Peyer's patch (tissue), 4 donors: Measurements from ENCODE around the gene NCKAP5. TPM values are rescaled to one million over a fixed set of nuclear protein-coding genes. Genes with fewer than 3 reads are reported as not detected.

Source experiments
- DNase-seq, 3 donors: peaks; one replicate each; pipeline ENCODE4 v3.0.0-alpha.2; 2017 to 2019
- H3K27ac ChIP-seq, 4 donors: fragments of 200-600 bp; sonication (generic); one replicate each; pipeline ENCODE4 v1.5.1; 2016 to 2019
- H3K27me3 ChIP-seq, 2 donors: fragments of 200-600 bp; sonication (generic); one replicate each; pipeline ENCODE4 v1.5.1; 2019
- H3K36me3 ChIP-seq, 3 donors: fragments of 200-600 bp; sonication (generic); one replicate each; pipeline ENCODE4 v1.5.1; 2016 to 2019
- H3K4me1 ChIP-seq, 4 donors: fragments of 200-600 bp; sonication (generic); one replicate each; pipeline ENCODE4 v1.5.1; 2016 to 2019
- H3K4me3 ChIP-seq, 4 donors: fragments of 200-600 bp; sonication (generic); 1 replicate in 3 of 4; 2 replicates in 1 of 4; pipeline ENCODE4 v1.5.1; 2016 to 2019; ENCODE audit warnings: mild to moderate bottlenecking in 1 of 4
- H3K9me3 ChIP-seq, 4 donors: fragments of 200-600 bp; sonication (generic); one replicate each; pipeline ENCODE4 v1.5.1; 2016 to 2019; ENCODE audit warnings: mild to moderate bottlenecking in 1 of 4
- CTCF ChIP-seq, 6 experiments: fragments of 450-650 bp in 4 of 6; fragments of 200-600 bp in 2 of 6; sonication (generic) in 1 of 6; IDR thresholded peaks; one replicate each; pipeline ENCODE4 v1.5.1; 2017 to 2019; ENCODE audit warnings: antibody characterized with exemption in 6 of 6, mild to moderate bottlenecking in 3 of 6, moderate library complexity in 1 of 6
- POLR2A ChIP-seq, 2 donors: fragments of 450-650 bp; IDR thresholded peaks; one replicate each; pipeline ENCODE4 v1.5.1; 2017; ENCODE audit warnings: antibody characterized with exemption in 2 of 2, mild to moderate bottlenecking in 2 of 2, moderate library complexity in 2 of 2
- total RNA-seq, 4 donors: library from RNA; depleted of rRNA; stranded (reverse); fragments of >200 nt; gene quantifications; one replicate each; pipeline ENCODE4 v1.1.0, GENCODE V29; 2016

Gene NCKAP5
- total RNA-seq, 4 donors from 2014 or later: 9.1 to 28.5 (median 22.5) TPM

- H3K4me1 ChIP-seq: no peaks in the 10 kb centered on the region
- no peaks in the 10 kb centered on the region for H3K9me3 ChIP-seq
- no peaks in the 10 kb centered on the region for H3K36me3 ChIP-seq
- H3K27ac ChIP-seq: no peak overlapping the region
- H3K4me3 ChIP-seq: no peak overlapping the region
- DNase-seq: no peak
- TF ChIP-seq POLR2A (IDR thresholded peaks at IDR 0.05): no peak
- no peak for TF ChIP-seq CTCF (IDR thresholded peaks at IDR 0.05)
- H3K27me3 ChIP-seq: no peaks in the 10 kb centered on the region
Measured at GRCh38 chr2:133489146-133489545, 79.1 kb downstream of the NCKAP5 start.

GRCh38 chr2:133486771-133487191 lies 81.5 kb downstream of the NCKAP5 start:
- Histone ChIP-seq H3K27me3 (no peaks in the 10 kb centered on the region), H3K36me3 (no peaks in the 10 kb centered on the region), H3K9me3 (no peaks in the 10 kb centered on the region), H3K27ac (no peak overlapping the region), H3K4me1 (no peaks in the 10 kb centered on the region), H3K4me3 (no peak overlapping the region)
- TF ChIP-seq POLR2A (IDR thresholded peaks at IDR 0.05) (no peak), CTCF (IDR thresholded peaks at IDR 0.05) (no peak)
- no peak for DNase-seq

GRCh38 chr2:133485868-133486267 lies 82.4 kb downstream of the NCKAP5 start:
- Histone ChIP-seq H3K27ac (no peak overlapping the region), H3K9me3 (no peaks in the 10 kb centered on the region), H3K27me3 (no peaks in the 10 kb centered on the region), H3K4me3 (no peak overlapping the region), H3K4me1 (no peaks in the 10 kb centered on the region), H3K36me3 (no peaks in the 10 kb centered on the region)
- no peak for DNase-seq
- TF ChIP-seq POLR2A (IDR thresholded peaks at IDR 0.05) (no peak), CTCF (IDR thresholded peaks at IDR 0.05) (no peak)

GRCh38 chr2:133484784-133485183 lies 83.5 kb downstream of the NCKAP5 start:
- Histone ChIP-seq H3K27ac (no peak overlapping the region), H3K36me3 (no peaks in the 10 kb centered on the region), H3K4me3 (no peak overlapping the region), H3K4me1 (no peaks in the 10 kb centered on the region), H3K27me3 (no peaks in the 10 kb centered on the region), H3K9me3 (no peaks in the 10 kb centered on the region)
- TF ChIP-seq POLR2A (IDR thresholded peaks at IDR 0.05) (no peak), CTCF (IDR thresholded peaks at IDR 0.05) (no peak)
- DNase-seq: no peak

DNA sequence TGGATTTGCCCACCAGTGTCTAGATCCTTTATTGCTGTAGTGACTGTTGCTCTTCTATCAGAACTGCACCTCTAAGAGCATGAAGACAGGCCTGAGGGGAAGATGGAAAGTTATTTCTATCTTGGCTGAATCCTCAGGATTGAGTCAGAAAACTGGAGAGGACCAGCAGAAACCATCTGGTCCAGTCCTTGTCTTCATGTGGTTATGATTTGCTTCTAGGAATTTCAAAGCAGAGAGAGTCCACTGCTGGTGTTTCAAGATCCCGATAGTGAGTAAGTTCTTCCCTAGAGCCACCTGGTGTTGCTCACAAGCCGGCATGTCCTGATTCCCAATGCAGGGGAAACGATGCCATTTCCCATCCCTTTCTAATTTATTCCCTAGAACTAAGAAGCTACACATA lies 84.2 kb downstream of the NCKAP5 start:
- Histone ChIP-seq H3K36me3 (no peaks in the 10 kb centered on the region), H3K27ac (no peak overlapping the region), H3K9me3 (no peaks in the 10 kb centered on the region), H3K27me3 (no peaks in the 10 kb centered on the region), H3K4me3 (no peak overlapping the region), H3K4me1 (no peaks in the 10 kb centered on the region)
- TF ChIP-seq POLR2A (IDR thresholded peaks at IDR 0.05) (no peak), CTCF (IDR thresholded peaks at IDR 0.05) (no peak)
- no peak for DNase-seq

DNA sequence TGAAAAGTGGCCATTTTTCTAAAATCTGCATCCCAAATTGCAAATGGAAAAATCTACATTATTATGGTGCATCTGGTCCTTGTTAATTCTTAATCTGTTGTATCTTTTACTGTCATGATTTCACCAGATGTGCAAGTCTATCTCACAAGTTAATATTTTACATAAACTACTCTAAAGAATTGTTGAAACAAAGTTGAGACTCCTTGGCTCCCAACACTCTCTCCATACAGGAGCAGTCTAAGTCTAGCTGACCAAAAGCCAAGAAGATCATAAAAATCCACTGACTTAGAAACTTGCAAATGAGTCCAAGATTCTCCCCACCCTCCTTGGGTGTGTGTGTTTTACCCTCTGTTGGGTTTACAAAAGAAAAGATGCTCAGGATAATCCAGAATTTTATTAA lies 85.1 kb downstream of the NCKAP5 start:
- TF ChIP-seq POLR2A (IDR thresholded peaks at IDR 0.05) (no peak), CTCF (IDR thresholded peaks at IDR 0.05) (no peak)
- no peak for DNase-seq
- no peak overlapping the region for H3K27ac ChIP-seq

More for the DNA sequence above, 85.1 kb downstream of the NCKAP5 start:
- no peaks in the 10 kb centered on the region for H3K36me3 ChIP-seq
- no peaks in the 10 kb centered on the region for H3K27me3 ChIP-seq
- H3K9me3 ChIP-seq: no peaks in the 10 kb centered on the region
- no peaks in the 10 kb centered on the region for H3K4me1 ChIP-seq
- no peak overlapping the region for H3K4me3 ChIP-seq
